ENCODE data around the gene RASL10B. TPM values are rescaled to one million over a fixed set of nuclear protein-coding genes. Genes with fewer than 3 reads are reported as not detected.
A peak's percentile ranks its signal among the peaks of the same experiment; 100 is the strongest.

The RASL10B gene
- total RNA-seq, 1 donor from 2014 or later = 20.1 TPM

DNA sequence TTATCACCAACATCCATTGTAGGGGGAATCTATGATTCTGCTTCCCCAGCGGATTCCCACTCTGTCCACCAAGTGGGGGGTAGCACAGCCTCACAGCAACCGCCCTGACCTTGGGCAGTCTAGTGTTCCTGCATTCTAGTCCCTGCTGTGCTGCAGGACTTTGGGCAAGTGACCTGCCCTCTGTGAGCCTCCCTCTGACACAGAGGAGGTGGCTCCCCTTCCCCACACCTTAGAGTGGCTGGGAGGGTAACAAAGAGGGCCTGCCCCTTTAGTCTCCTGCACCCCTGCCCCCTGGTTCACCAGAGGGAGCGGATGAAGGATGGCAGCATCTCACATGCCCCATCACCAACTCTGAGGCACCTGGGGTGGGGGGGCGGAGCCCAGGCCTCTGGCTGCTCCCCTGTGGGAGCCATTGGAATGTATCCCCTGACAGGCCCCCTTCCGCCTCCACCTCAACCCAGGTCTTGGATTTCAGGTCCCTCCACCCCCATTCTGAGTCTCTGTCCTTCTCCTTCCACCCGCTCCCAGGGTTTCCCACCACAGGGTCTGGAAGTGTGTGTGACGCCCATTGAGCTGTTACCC, 11.5 kb downstream of the RASL10B start:
- TF ChIP-seq, protein P1, sequence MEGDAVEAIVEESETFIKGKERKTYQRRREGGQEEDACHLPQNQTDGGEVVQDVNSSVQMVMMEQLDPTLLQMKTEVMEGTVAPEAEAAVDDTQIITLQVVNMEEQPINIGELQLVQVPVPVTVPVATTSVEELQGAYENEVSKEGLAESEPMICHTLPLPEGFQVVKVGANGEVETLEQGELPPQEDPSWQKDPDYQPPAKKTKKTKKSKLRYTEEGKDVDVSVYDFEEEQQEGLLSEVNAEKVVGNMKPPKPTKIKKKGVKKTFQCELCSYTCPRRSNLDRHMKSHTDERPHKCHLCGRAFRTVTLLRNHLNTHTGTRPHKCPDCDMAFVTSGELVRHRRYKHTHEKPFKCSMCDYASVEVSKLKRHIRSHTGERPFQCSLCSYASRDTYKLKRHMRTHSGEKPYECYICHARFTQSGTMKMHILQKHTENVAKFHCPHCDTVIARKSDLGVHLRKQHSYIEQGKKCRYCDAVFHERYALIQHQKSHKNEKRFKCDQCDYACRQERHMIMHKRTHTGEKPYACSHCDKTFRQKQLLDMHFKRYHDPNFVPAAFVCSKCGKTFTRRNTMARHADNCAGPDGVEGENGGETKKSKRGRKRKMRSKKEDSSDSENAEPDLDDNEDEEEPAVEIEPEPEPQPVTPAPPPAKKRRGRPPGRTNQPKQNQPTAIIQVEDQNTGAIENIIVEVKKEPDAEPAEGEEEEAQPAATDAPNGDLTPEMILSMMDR (IDR thresholded peaks at IDR 0.05; ENCODE audit: unreplicated experiment) = no peak
- no peak for DNase-seq (ENCODE audit: low spot score in 2 of 2, unreplicated experiment in 2 of 2)
- no peaks in the 10 kb centered on the region for H3K36me3 Mint-ChIP-seq
- no peaks in the 10 kb centered on the region for H3K9me3 Mint-ChIP-seq
- no peak overlapping the region for H3K27ac Mint-ChIP-seq
- no peak overlapping the region for H3K4me3 Mint-ChIP-seq
- H3K27me3 Mint-ChIP-seq (ENCODE audit: low read depth) = peaks cover 51% of the 10 kb centered on the region
- H3K4me1 Mint-ChIP-seq = peaks cover 5% of the 10 kb centered on the region

GRCh38 chr17:35743626-35744328, 12.3 kb downstream of the RASL10B start:
- peak in 1 of 2 experiments; percentile 72 for DNase-seq (ENCODE audit: low spot score in 2 of 2, unreplicated experiment in 2 of 2)
- Mint-ChIP-seq H3K27ac (no peak overlapping the region), H3K9me3 (no peaks in the 10 kb centered on the region), H3K4me3 (no peak overlapping the region), H3K4me1 (peaks cover 5% of the 10 kb centered on the region), H3K36me3 (no peaks in the 10 kb centered on the region), H3K27me3 (ENCODE audit: low read depth) (peaks cover 56% of the 10 kb centered on the region)
- TF ChIP-seq, protein P1 (IDR thresholded peaks at IDR 0.05; ENCODE audit: unreplicated experiment) = no peak

- Mint-ChIP-seq H3K27me3 (ENCODE audit: low read depth) (peaks cover 61% of the 10 kb centered on the region), H3K36me3 (no peaks in the 10 kb centered on the region), H3K9me3 (no peaks in the 10 kb centered on the region), H3K27ac (no peak overlapping the region), H3K4me3 (no peak overlapping the region), H3K4me1 (peaks cover 8% of the 10 kb centered on the region)
- TF ChIP-seq, protein P1 (IDR thresholded peaks at IDR 0.05; ENCODE audit: unreplicated experiment) = no peak
- DNase-seq (ENCODE audit: low spot score in 2 of 2, unreplicated experiment in 2 of 2) = no peak
Observed at GRCh38 chr17:35744830-35745229, 13.4 kb downstream of the RASL10B start.

GRCh38 chr17:35745246-35745645, 13.8 kb downstream of the RASL10B start:
- TF ChIP-seq, protein P1 (IDR thresholded peaks at IDR 0.05; ENCODE audit: unreplicated experiment) = no peak
- H3K27me3 Mint-ChIP-seq (ENCODE audit: low read depth) = peaks cover 60% of the 10 kb centered on the region
- DNase-seq (ENCODE audit: low spot score in 2 of 2, unreplicated experiment in 2 of 2) = no peak
- H3K4me1 Mint-ChIP-seq = peaks cover 11% of the 10 kb centered on the region
- no peaks in the 10 kb centered on the region for H3K36me3 Mint-ChIP-seq
- H3K4me3 Mint-ChIP-seq = no peak overlapping the region
- no peak overlapping the region for H3K27ac Mint-ChIP-seq
- no peaks in the 10 kb centered on the region for H3K9me3 Mint-ChIP-seq

GRCh38 chr17:35745749-35746320, 14.4 kb downstream of the RASL10B start:
- no peaks in the 10 kb centered on the region for H3K36me3 Mint-ChIP-seq
- no peak for DNase-seq (ENCODE audit: low spot score in 2 of 2, unreplicated experiment in 2 of 2)
- H3K27ac Mint-ChIP-seq = no peak overlapping the region
- TF ChIP-seq, protein P1 (IDR thresholded peaks at IDR 0.05; ENCODE audit: unreplicated experiment) = no peak
- H3K9me3 Mint-ChIP-seq = no peaks in the 10 kb centered on the region
- no peak overlapping the region for H3K4me3 Mint-ChIP-seq
- peaks cover 60% of the 10 kb centered on the region for H3K27me3 Mint-ChIP-seq (ENCODE audit: low read depth)
- H3K4me1 Mint-ChIP-seq = peaks cover 15% of the 10 kb centered on the region

Data from mesothelial cell of epicardium (in vitro differentiated cells).